ENCODE results near the gene UTP3.

GRCh38 chr4:70706516-70706915 lies 18.2 kb downstream of the UTP3 start:
- TF ChIP-seq, protein P1, sequence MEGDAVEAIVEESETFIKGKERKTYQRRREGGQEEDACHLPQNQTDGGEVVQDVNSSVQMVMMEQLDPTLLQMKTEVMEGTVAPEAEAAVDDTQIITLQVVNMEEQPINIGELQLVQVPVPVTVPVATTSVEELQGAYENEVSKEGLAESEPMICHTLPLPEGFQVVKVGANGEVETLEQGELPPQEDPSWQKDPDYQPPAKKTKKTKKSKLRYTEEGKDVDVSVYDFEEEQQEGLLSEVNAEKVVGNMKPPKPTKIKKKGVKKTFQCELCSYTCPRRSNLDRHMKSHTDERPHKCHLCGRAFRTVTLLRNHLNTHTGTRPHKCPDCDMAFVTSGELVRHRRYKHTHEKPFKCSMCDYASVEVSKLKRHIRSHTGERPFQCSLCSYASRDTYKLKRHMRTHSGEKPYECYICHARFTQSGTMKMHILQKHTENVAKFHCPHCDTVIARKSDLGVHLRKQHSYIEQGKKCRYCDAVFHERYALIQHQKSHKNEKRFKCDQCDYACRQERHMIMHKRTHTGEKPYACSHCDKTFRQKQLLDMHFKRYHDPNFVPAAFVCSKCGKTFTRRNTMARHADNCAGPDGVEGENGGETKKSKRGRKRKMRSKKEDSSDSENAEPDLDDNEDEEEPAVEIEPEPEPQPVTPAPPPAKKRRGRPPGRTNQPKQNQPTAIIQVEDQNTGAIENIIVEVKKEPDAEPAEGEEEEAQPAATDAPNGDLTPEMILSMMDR (IDR thresholded peaks at IDR 0.05 in 2 of 3, conservative IDR thresholded peaks at IDR 0.05 in 1 of 3; ENCODE audit: insufficient read depth in 2 of 3, low read depth in 1 of 3, low read length in 3 of 3), result no peak
- TF ChIP-seq ZNF395 (CRISPR knock-in tag; IDR thresholded peaks at IDR 0.05) (no peak), NR1H2 (CRISPR knock-in tag; IDR thresholded peaks at IDR 0.05) (no peak), PATZ1 (CRISPR knock-in tag; IDR thresholded peaks at IDR 0.05; ENCODE audit: borderline replicate concordance) (no peak), FOXK2 (conservative IDR thresholded peaks at IDR 0.05 in 1 of 2, IDR thresholded peaks at IDR 0.05 in 1 of 2; ENCODE audit: low read depth in 2 of 2) (no peak), HIVEP1 (CRISPR knock-in tag; IDR thresholded peaks at IDR 0.05) (no peak), POLR2A (conservative IDR thresholded peaks at IDR 0.05) (no peak), E2F1 (CRISPR knock-in tag; IDR thresholded peaks at IDR 0.05) (no peak), SMC3 (conservative IDR thresholded peaks at IDR 0.05; ENCODE audit: insufficient read depth, low read depth, low read length) (no peak), HDAC1 (IDR thresholded peaks at IDR 0.05) (no peak)
- TF ChIP-seq, protein P2, sequence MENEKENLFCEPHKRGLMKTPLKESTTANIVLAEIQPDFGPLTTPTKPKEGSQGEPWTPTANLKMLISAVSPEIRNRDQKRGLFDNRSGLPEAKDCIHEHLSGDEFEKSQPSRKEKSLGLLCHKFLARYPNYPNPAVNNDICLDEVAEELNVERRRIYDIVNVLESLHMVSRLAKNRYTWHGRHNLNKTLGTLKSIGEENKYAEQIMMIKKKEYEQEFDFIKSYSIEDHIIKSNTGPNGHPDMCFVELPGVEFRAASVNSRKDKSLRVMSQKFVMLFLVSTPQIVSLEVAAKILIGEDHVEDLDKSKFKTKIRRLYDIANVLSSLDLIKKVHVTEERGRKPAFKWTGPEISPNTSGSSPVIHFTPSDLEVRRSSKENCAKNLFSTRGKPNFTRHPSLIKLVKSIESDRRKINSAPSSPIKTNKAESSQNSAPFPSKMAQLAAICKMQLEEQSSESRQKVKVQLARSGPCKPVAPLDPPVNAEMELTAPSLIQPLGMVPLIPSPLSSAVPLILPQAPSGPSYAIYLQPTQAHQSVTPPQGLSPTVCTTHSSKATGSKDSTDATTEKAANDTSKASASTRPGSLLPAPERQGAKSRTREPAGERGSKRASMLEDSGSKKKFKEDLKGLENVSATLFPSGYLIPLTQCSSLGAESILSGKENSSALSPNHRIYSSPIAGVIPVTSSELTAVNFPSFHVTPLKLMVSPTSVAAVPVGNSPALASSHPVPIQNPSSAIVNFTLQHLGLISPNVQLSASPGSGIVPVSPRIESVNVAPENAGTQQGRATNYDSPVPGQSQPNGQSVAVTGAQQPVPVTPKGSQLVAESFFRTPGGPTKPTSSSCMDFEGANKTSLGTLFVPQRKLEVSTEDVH (IDR thresholded peaks at IDR 0.05; ENCODE audit: low read depth, partially characterized antibody), result no peak

Measured in K562 (cell line).